GM19372 (cell line): ENCODE results near the gene CERS1.

Experiments
- ATAC-seq: cut with Tn5 transposase; IDR thresholded peaks from one replicate; pipeline ENCODE4 v1.9.1; 2021; ENCODE audit warnings: mild to moderate bottlenecking, low read depth, moderate library complexity; ENCODE audit not compliant: unreplicated experiment

Gene CERS1

GRCh38 chr19:18895824-18896341, at the start of gene CERS1:
CERS1 (minus strand) TSS chr19:18896158; CDS start chr19:18896072, 86 bp downstream.
- no peak for ATAC-seq

DNA sequence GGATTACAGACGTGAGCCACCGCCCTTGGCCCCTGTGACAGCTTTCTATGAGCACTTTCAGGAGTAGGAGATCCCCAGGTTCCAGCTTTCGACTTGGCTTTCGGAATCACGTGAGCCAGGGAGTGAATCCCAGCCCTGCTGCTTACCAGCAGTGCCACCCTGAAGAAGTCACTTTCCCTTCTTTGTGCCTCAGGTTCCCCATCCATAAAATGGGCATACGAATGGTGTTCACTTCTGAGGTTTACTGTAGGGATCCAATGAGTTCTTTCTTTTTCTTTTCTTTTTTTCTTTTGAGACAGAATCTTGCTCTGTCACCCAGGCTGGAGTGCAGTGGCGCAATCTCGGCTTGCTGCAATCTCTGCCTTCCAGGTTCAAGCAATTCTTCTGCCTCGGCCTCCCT, 49.3 kb upstream of the CERS1 start:
- no peak for ATAC-seq

DNA sequence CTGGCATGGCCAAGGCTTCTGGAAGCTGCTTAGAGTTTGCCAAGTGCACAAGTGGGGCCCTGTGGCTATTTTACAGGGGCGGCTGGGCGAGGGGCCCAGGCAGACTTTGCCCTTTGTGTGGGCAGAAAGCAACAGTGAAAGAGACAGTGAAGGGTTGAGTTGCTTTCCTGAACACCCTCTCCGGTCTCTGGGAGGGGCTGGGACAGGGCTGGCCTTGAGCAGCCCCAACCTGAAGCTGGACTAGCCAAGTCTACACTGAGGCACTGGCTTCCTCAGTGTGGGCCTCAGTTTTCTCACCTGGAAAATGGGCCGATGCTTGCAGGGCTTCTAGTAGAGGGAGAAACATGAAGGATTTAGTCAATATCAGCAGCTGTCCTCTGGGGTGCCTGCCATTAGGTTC, 47.5 kb upstream of the CERS1 start:
- ATAC-seq, result no peak

DNA sequence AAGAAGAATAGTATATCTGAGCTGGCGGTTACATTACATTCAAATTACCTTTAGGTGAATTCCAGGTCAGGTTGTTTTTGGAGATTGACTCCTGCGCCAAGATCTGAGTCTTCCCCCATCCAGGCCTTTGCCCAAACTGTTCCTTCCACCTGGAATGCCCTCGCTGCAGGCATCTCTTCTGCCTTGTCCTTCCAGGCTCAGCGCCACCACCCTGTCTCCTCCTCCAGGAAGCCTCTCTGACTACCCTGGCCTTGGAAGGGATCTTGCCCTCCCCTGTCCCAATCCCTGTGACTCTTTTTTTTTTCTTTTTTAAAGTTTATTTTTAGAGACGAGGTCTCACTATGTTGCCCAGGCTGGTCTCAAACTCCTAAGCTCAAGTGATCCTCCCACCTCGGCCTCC, 46.7 kb upstream of the CERS1 start:
- no peak for ATAC-seq

DNA sequence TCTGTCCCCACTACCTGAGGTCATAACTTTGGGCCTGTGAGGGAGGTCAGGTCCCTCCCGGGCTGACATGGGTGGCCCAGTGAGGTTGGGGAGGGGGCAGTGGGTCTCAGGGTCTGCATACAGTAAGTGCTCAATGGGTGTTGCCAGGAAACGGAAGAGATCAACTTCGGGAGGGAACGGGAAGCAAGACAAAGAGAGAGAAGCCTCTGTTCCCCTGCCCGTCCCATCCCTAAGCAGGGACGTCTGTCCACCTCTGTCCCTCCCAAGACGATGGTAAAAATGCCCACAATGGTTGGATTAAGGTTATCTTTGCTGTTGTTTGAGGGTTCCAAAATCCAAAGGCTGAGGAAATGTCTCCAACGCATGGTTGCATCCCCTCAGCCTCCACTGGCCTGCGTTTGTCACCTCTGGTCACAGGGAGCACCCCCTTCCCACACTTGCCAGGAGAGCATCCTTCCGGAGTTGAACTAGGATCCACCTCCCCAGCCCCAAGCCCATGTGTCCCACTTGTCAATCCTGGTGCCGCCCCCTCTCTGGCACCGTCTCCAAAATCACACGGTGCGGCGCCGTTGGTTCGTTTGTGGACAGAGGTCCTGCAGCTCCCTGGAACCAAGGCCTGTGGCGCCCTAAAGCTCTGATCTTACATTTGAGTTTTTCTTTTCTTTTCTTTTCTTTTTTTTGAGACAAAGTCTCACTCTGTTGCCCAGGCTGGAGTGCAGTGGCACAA, 45.8 kb upstream of the CERS1 start:
- ATAC-seq, result no peak

- no peak for ATAC-seq
Observed at GRCh38 chr19:18940769-18941627, 45.0 kb upstream of the CERS1 start, which contains the start of gene HOMER3. HOMER3 (minus strand) TSS chr19:18941217; CDS start chr19:18938982, 2,235 bp downstream.

DNA sequence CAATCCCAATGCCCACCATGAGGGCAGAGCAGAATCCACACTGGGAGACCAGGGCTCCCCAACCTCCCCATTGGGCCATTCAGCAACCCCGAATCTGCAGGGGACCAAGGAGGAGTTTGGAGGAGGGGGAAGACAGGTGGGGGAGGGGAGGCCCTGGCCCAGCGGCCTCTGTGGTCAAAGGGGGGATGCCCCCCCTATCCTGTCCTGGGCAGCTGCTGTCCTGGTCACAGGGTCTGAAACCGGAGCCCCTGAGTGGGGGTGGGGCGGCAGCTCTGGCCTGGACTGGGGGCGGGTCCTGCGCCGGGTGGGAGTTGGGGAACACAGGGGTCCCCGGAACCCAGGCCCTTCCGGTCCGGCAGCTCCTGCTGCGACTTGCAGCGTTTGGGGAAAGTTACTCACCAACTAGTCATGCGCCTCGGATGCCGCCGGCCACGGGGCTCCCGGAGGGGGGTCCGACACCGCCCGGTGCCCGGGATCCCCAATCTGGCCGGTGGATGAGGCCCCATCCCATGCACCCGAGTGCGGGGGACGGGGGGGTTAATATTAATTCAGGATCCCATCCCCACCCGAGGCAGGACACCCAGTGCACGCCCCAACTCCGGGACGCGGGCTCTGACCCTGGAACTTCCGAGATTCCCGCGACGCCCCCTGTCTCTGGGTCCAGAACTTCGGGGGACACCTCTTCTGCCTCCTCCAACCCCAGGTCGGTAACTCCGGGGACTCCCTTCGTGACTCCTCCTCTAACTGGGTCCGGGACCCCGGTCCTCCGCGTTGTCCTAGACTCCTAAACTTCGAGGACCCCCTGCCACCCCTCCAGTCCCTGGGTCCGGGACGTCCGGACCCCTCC, 44.2 kb upstream of the CERS1 start:
- ATAC-seq, result no peak

- ATAC-seq, result no peak
Observed at GRCh38 chr19:18939163-18939562, 43.2 kb upstream of the CERS1 start.

- no peak for ATAC-seq
Observed at GRCh38 chr19:18933297-18933696, 37.3 kb upstream of the CERS1 start.

DNA sequence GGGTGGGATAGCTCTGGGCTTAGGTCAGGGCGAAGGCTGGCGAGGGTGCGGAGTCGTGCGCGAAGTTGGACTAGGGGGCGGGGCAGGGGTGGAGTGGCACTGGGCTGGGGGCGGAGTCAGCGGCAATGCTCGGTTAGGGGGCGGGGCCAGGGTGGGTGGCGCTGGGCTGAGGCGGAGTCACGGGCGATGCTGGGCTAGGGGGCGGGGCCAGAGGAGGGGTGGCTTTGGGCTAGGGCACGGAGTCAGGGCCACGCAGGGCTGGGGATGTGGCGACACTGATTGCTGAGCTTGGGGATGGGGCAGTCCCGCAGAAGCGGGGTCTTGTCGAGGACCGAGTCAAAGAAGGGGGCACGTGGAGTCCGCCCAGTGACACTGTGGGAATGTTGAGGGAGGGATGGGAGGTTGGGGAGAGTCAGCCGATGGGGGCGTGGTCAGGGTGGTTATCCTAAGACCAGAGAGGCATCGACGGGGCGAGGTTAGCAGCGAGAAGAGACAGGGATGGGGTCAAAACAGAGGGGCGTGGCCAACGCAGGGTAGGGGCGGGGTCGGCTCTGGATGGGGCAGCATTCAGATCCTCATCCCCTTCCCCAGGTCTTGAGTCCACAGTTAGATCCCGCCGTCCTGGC, 36.4 kb upstream of the CERS1 start:
- no peak for ATAC-seq

- ATAC-seq, result no peak
Observed at GRCh38 chr19:18931316-18932162, 35.6 kb upstream of the CERS1 start.

DNA sequence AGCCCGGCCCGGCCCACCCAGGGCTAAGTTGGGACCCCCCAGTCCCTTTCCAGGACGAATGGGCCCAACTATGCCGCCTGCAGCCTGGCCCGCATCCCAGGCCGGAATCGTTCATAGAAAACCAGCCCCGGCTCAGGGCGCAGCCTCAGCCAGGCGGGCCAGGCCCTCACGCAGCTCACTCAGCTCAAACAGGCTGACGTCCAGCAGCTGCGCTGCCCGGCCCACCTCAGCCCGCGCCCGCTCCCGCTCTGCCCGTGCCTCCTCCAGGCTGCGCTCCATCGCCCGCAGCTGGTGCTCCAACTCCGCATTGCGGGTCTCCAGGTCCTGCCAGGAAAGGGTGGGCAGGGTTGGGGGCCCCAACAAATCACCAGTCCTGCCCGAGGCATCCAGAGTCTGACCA, 33.4 kb upstream of the CERS1 start:
- no peak for ATAC-seq

DNA sequence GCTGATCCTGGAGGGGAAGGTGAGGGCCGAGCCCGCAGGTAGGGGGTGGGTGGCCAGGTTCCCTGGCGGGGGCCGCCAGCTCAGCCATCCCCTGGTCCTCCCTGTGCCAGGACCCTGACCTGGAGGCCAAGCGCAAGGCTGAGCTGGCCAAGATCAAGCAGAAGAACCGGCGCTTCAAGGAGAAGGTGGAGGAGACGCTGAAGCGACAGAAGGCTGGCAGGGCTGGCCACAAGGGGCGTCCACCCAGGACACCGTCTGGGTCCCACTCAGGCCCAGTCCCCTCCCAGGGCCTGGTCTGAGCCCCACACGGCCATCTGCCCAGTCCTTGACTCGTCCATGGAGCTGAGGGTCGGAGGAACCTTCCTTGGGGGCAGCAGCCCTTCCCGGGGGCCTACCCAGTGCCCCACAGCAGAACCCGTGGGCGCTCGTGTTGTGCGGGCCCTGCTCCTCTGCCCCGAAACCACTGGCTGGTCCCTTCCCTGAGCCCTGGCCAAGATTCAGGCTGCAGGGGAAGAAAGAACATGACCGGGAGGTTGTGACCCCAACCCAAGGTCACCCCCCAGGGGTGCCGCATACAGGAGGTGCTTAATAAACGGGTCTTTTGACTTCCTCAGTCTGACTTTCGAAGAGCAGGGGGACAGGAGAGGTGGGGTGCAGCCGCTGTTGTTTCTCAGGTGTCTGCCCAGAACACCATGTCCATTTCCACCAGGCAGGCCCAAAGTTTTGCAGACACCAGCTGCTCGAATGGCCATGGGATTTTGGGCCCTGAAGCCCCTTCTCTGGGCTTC, 32.3 kb upstream of the CERS1 start:
- no peak for ATAC-seq

GRCh38 chr19:18924684-18925213, 28.8 kb upstream of the CERS1 start:
- ATAC-seq, result no peak

DNA sequence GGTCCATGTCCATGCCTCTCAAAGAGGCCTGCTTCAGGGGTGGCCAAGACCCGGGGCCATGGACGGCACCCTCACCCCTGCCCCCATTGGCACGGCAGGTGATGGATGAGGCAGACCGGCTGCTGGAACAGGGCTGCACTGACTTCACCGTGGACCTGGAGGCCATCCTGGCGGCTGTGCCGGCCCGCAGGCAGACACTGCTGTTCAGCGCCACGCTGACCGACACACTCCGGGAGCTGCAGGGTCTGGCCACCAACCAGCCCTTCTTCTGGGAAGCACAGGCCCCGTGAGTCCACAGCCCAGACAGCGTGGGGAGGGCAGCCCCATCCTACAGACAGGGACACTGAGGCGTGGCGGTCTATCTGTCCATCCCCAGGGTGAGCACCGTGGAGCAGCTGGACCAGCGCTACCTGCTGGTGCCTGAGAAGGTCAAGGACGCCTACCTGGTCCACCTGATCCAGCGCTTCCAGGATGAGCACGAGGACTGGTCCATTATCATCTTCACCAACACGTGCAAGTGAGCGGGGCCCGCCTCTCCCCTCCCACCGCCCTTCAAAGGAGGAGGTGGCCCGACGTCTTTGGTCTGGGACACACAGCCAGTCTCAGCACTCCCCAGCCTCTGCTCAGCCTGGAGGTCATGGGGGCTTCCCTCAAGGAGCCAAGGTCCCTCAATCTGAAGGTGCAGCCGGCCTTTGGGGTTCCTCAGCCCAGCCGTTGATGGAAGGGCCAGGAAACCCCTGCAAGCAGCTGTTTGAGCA, 26.4 kb upstream of the CERS1 start:
- no peak for ATAC-seq

DNA sequence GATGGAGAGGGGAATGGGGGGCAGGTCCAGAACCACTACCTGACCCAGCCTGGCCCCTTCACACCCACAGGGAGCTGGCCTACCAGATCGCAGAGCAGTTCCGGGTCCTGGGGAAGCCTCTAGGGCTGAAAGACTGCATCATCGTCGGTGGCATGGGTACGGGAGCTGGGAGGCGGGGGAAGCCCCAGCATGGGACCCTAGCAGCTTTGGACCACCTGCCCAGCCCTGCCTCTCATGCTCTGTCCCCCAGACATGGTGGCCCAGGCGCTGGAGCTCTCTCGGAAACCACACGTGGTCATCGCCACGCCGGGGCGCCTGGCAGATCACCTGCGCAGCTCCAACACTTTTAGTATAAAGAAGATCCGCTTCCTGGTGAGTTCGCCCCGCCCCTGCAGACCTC, 25.6 kb upstream of the CERS1 start:
- no peak for ATAC-seq

- ATAC-seq, result no peak
Observed at GRCh38 chr19:18920400-18920799, 24.4 kb upstream of the CERS1 start.

- ATAC-seq, result no peak
Observed at GRCh38 chr19:18919900-18920214, 23.9 kb upstream of the CERS1 start.
